Measurements from ENCODE around the gene PARP9.
"Not testable (repeated sequence)": the region's sequence is repeated elsewhere in the genome, so short reads cannot be mapped to it uniquely, and the experiment has no call there.

Gene PARP9

GRCh38 chr3:122520861-122521260, 43.2 kb downstream of the PARP9 start:
- no peak for DNase-seq (ENCODE audit: low read depth, low spot score)

DNA sequence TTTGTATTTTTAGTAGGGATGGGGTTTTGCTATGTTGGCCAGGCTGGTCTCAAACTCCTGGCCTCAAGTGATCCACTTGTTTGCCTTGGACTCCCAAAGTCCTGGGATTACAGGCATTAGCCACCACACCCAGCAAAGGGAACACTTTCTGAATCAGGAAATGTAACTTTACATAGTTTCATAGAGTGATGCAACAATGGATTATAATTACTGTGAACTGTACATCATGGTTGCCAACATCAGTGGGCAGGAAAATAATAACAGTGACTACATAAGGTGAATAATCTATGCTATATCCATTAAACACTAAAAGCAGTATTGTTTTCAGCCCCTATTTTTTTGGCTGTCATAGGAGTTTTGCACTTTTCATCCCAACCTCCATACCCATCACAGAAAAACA, 44.4 kb downstream of the PARP9 start:
- no peak for DNase-seq (ENCODE audit: low read depth, low spot score)

DNA sequence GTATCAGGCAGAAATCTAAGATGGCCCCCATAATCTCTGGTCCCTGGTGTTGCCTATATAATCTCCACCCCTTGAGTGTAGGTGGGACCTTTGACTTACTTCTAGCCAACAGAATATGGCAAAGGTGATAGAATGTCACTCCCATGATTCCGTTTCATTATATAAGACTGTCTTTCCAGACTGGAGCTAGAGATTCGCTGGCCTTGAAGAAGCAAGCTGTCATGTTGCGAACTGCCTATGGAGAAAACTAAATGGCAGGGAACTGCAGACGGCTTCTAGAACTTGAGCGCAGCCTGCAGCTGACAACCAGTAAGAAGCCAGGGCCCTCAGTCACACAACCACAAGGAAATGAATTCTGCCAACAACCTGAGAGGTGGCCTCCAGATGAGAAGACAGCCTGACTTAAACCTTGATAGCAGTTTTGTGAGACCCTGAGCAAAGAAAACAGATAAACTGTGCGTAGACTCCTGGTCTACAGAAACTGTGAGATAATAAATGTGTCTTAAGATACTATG, 47.2 kb downstream of the PARP9 start:
- DNase-seq (ENCODE audit: low read depth, low spot score), result no peak

DNA sequence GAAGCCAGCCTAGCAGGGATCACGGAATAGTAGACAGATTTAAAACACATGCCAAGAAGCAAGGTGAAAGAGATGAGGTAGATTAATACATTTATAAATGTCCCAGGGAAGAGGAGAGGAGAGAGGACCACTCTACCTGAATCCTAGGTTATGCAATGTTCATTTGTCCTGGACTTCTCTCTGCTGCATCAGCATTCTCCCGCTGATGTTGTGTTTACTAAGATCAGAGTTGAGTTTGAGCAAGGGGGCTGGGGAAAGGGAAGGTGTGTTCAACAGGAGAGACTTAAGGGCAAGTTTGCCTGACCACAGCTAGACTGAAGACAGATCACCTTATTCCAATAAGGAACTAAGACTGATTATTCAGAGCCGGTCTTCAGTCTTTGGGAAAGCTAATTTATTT, 48.2 kb downstream of the PARP9 start:
- no peak for DNase-seq (ENCODE audit: low read depth, low spot score)

DNA sequence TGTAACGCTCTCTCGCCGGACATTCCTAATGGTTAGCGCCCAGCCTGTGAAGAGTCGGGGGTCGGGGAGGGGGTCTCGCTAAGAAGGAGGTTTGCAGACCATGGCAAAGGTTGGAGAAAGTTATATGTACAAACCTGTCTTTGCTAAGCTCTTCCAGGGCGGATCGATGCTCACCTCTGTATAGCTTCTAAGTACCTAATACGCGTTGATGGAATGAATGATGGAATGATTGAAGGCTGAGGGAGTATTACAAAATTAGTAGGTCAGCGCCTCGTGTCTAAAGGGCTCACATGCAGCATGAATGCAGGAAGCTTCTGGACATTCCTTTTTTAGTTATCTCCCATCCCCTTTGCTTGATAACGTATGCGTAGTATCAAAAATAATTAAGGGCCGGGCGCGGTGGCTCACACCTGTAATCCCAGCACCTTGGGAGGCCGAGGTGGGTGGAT, 49.1 kb downstream of the PARP9 start:
- DNase-seq (ENCODE audit: low read depth, low spot score), result no peak

GRCh38 chr3:122514123-122515019, 49.7 kb downstream of the PARP9 start, which contains the start of gene KPNA1:
Gene KPNA1, minus strand, starts transcription at chr3:122514939. Its CDS starts 18,374 bp downstream, at chr3:122496565.
- DNase-seq (ENCODE audit: low read depth, low spot score), result peak; percentile 70

DNA sequence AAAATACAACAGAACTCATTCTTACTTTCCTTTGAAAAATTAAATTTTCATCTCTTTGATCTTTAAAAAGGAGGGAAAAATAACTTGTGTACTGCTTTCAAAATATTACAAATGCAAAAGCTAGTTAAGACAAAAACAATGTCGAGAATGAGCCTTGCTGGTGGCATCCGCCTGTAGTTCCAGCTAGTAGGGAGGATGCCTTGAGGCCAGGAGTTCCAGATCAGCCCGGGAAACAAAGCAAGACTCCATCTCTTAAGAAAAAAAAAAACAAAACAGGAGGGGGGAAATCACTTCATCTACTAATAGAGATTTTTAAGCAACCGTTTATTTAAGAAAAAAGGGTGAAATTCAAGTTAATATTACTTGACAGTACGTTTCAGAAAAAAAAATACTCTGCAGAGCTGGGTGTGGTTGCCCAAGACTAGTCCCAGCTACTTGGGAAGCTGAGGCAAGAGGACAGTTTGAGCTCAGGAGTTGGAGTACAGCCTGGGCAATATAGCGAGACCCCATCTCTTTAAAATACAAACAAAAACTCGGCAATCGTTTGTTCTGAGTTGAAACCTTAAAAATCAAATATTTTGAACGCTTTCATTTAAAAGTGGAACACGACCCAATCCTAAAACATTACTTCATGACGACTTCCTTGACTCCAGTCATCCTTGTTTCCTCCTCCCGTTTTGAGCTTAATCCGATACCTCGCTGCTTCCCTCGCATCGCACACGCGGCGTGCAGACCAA, 50.5 kb downstream of the PARP9 start:
- no peak for DNase-seq (ENCODE audit: low read depth, low spot score)

- DNase-seq (ENCODE audit: low read depth, low spot score), result no peak
Observed at GRCh38 chr3:122512284-122512683, 51.8 kb downstream of the PARP9 start.

DNA sequence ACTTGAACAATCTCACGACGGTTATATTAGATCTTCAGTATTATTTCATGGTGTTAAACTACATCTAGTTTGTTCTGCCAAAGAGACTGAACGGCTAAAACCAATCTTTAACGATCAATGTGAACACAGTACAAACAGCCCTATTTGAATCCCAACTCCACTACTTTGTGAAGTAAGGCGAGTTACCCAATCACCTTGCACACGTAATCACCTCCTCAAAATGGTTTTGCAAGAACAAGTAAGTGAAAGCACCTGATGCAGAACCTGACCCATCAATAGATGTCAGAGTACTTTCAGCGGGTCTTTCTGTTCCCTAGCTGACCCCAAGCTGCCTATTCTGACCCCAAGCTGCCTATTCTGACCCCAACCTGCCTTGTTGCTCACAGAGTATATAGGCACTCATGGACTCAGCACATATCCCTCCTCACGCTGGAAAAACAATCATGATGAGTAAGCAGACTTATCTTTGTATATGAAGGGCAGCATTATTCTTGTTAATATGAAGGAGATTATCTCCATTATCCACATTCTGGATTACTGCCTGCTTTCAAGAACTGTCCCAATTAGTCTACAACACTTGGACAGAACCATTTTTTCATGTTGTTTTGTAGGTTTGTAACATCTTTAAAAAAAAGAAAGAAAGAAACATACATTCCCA, 53.1 kb downstream of the PARP9 start:
- DNase-seq (ENCODE audit: low read depth, low spot score), result no peak

DNA sequence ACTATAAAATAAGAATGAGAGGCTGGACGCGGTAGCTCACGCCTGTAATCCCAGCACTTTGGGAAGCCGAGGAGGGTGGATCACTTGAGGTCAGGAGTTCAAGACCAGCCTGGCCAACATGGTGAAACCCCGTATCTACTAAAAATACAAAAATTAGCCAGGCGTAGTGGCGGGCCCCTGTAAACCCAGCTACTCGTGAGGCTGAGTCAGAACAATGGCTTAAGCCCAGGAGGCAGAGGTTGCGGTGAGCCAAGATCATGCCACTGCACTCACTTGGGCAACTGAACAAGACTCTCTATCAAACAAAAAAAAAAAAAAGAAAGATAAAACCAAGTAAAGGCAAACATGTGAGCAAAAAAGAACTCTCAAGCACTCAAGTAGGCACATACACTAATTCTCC, 55.2 kb downstream of the PARP9 start:
- not testable (repeated sequence) for DNase-seq (ENCODE audit: low read depth, low spot score)

- DNase-seq (ENCODE audit: low read depth, low spot score), result no peak
Observed at GRCh38 chr3:122508135-122508914, 55.8 kb downstream of the PARP9 start.

DNA sequence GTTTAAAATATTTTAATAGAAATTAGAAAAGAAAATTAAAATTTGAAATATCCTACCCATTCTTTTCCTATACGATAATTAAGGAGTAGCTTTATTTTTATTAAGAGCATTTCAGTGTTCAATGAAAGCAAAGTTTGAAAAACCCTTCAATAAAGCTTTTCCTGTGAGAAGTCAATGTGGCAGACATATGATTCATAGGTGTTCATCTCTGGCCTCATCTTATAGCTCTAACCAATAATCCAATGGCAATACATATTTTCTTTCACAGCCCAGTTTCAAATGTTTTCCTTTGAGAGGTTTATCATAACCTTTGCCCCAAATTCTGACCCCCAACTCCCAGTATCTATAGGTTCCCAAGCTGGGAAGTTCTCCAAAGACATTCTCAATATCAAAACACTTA, 57.6 kb downstream of the PARP9 start:
- no peak for DNase-seq (ENCODE audit: low read depth, low spot score)

DNA sequence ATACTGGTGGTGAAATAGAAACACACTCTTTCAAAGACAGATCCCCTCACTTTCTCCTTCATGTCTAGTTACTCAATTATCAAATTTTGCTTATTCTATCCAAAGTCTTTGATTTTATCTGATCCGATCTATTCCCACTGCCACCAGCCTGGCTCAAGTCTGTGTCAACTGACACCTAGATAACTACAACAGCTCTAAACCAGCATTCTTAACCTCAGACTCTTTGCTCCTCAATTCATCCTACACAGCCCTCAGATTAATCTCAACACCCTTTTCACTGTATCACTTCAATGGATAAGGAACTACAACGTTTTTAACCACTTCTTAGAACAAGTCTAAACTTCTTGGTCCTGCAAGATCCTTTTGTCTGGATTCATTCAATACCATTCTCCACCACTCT, 58.4 kb downstream of the PARP9 start:
- DNase-seq (ENCODE audit: low read depth, low spot score), result no peak

GRCh38 chr3:122502941-122503340, 61.2 kb downstream of the PARP9 start:
- DNase-seq (ENCODE audit: low read depth, low spot score), result no peak

GRCh38 chr3:122502139-122502538, 62.0 kb downstream of the PARP9 start:
- no peak for DNase-seq (ENCODE audit: low read depth, low spot score)

GRCh38 chr3:122500964-122501363, 63.1 kb downstream of the PARP9 start:
- DNase-seq (ENCODE audit: low read depth, low spot score), result not testable (repeated sequence)

- no peak for DNase-seq (ENCODE audit: low read depth, low spot score)
Observed at GRCh38 chr3:122498152-122498551, 65.9 kb downstream of the PARP9 start.

GRCh38 chr3:122497425-122497824, 66.7 kb downstream of the PARP9 start:
- no peak for DNase-seq (ENCODE audit: low read depth, low spot score)

DNA sequence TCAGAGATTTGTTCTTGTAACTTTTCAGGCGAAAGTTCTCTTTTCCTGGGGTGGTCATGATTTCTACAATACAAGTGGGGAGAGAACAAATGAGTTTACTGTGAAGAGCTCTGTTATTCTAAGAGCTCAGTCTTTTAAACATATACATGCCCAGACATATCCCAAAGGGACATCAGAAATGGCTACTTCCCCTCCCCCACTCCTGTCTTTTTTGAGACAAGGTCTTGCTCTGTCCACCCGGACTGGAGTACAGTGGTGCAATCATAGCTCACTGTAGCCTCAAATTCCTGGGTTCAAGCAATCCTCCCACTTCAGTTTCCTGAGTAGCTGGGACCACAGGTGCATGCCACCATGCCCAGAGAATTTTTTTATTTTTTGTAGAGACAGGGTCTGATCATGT, 67.6 kb downstream of the PARP9 start:
- DNase-seq (ENCODE audit: low read depth, low spot score), result no peak

DNA sequence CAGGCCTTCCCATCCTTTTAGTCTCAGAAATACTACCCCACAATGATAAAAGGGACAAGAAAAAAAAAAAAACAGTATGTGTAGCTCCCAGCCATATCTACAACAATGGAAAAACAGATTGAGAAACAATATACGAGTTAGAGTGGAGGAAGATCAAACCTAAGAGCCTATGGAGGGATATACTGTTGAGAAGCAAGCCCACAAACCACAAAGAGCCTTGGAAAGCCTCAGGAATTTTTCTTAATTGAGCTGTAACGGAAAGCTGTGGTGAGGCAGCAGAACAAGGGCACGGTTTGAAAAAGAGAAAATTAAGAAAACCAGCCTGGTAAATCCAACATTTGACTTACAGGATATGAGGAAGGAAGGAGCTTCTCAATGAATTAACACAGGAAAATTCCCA, 70.8 kb downstream of the PARP9 start:
- DNase-seq (ENCODE audit: low read depth, low spot score), result no peak
